Measurements from ENCODE around the gene CIB2. TPM values are rescaled to one million over a fixed set of nuclear protein-coding genes. Genes with fewer than 3 reads are reported as not detected.

Gene CIB2
- total RNA-seq, 1 donor: 6.7 TPM

GRCh38 chr15:78069462-78070029, 61.7 kb downstream of the CIB2 start:
- no peak for DNase-seq (ENCODE audit: low read depth in 2 of 3, low spot score in 2 of 3)

- DNase-seq (ENCODE audit: low read depth in 2 of 3, low spot score in 2 of 3): peak in 1 of 3 donors; percentile 59
Measured at GRCh38 chr15:78069052-78069414, 62.2 kb downstream of the CIB2 start.

- DNase-seq (ENCODE audit: low read depth in 2 of 3, low spot score in 2 of 3): no peak
Measured at GRCh38 chr15:78067328-78068228, 63.7 kb downstream of the CIB2 start.

GRCh38 chr15:78065973-78066946, 65.0 kb downstream of the CIB2 start:
- no peak for DNase-seq (ENCODE audit: low read depth in 2 of 3, low spot score in 2 of 3)

GRCh38 chr15:78065284-78065872, 65.9 kb downstream of the CIB2 start:
- no peak for DNase-seq (ENCODE audit: low read depth in 2 of 3, low spot score in 2 of 3)

GRCh38 chr15:78064544-78064943, 66.7 kb downstream of the CIB2 start:
- no peak for DNase-seq (ENCODE audit: low read depth in 2 of 3, low spot score in 2 of 3)

GRCh38 chr15:78063970-78064385, 67.3 kb downstream of the CIB2 start:
- DNase-seq (ENCODE audit: low read depth in 2 of 3, low spot score in 2 of 3): no peak

GRCh38 chr15:78063217-78063616, 68.0 kb downstream of the CIB2 start:
- DNase-seq (ENCODE audit: low read depth in 2 of 3, low spot score in 2 of 3): no peak

- peak in 2 of 3 donors; percentile 54 to 69 for DNase-seq (ENCODE audit: low read depth in 2 of 3, low spot score in 2 of 3)
Measured at GRCh38 chr15:78061963-78062427, 69.2 kb downstream of the CIB2 start.

GRCh38 chr15:78060232-78060631, 71.0 kb downstream of the CIB2 start:
- DNase-seq (ENCODE audit: low read depth in 2 of 3, low spot score in 2 of 3): no peak

- DNase-seq (ENCODE audit: low read depth in 2 of 3, low spot score in 2 of 3): no peak
Measured at GRCh38 chr15:78059110-78059839, 72.0 kb downstream of the CIB2 start.

- no peak for DNase-seq (ENCODE audit: low read depth in 2 of 3, low spot score in 2 of 3)
Measured at GRCh38 chr15:78058401-78058935, 72.8 kb downstream of the CIB2 start.

- DNase-seq (ENCODE audit: low read depth in 2 of 3, low spot score in 2 of 3): no peak
Measured at GRCh38 chr15:78057803-78058202, 73.4 kb downstream of the CIB2 start.

- peak in 2 of 3 donors; percentile 62 to 75 for DNase-seq (ENCODE audit: low read depth in 2 of 3, low spot score in 2 of 3)
Measured at GRCh38 chr15:78056714-78057269, 74.5 kb downstream of the CIB2 start.

- DNase-seq (ENCODE audit: low read depth in 2 of 3, low spot score in 2 of 3): no peak
Measured at GRCh38 chr15:78055919-78056713, 75.1 kb downstream of the CIB2 start.

- DNase-seq (ENCODE audit: low read depth in 2 of 3, low spot score in 2 of 3): peak in 1 of 3 donors; percentile 54
Measured at GRCh38 chr15:78054966-78055365, 76.3 kb downstream of the CIB2 start.

Data from hematopoietic multipotent progenitor cell (in vitro differentiated cells).